PC-9 (cell line): ENCODE measurements around the gene PROSER2. TPM values are rescaled to one million over a fixed set of nuclear protein-coding genes. Genes with fewer than 3 reads are reported as not detected.
"Not testable (repeated sequence)": the region's sequence is repeated elsewhere in the genome, so short reads cannot be mapped to it uniquely, and the experiment has no call there.

Source experiments
- BruUV-seq: library from RNA; stranded (reverse); fragments of 400-500 nt; replicated peaks from 2 replicates; lab custom pipeline; 2021; lab: Mats Ljungman, UMichigan
- CTCF ChIA-PET: fragments of 300-600 bp; sonication (Branson Sonifier 250); formaldehyde crosslinking; loops from one replicate; lab custom pipeline; 2022; ENCODE audit warnings: antibody characterized with exemption; lab: Charles Lee
- POLR2A ChIA-PET: fragments of 300-600 bp; sonication (Branson Sonifier 250); formaldehyde crosslinking; loops from one replicate; lab custom pipeline; 2022; ENCODE audit warnings: antibody characterized with exemption; ENCODE audit not compliant: unreplicated experiment; lab: Charles Lee
- DNase-seq, 2 experiments: peaks; one replicate each; pipeline versions ENCODE4 v3.0.0 to v3.0.0-alpha.2; 2015 to 2022; ENCODE audit warnings: mixed read lengths in 1 of 2
- H2AFZ ChIP-seq: fragments of 200-600 bp; sonication (generic); 2 replicates; pipeline ENCODE4 v1.8.1; 2017; ENCODE audit warnings: antibody characterized with exemption
- H3F3A ChIP-seq: fragments of 200-600 bp; sonication (generic); 2 replicates; pipeline ENCODE4 v1.8.1; 2017; ENCODE audit warnings: antibody characterized with exemption, mild to moderate bottlenecking, low read depth; ENCODE audit not compliant: insufficient read depth
- H3K27ac ChIP-seq: fragments of 200-600 bp; sonication (generic); 2 replicates; pipeline ENCODE4 v1.6.1; 2016; ENCODE audit warnings: mixed run types
- H3K27me3 ChIP-seq: fragments of 200-600 bp; sonication (generic); 2 replicates; pipeline ENCODE4 v1.6.1; 2016; ENCODE audit warnings: low read depth, mixed run types; ENCODE audit not compliant: insufficient read depth
- H3K36me3 ChIP-seq: fragments of 200-600 bp; sonication (generic); 2 replicates; pipeline ENCODE4 v1.6.1; 2016; ENCODE audit warnings: low read depth, mixed run types
- H3K4me1 ChIP-seq: fragments of 200-600 bp; sonication (generic); replicated peaks from 2 replicates; pipeline ENCODE4 v1.6.1; 2016; ENCODE audit warnings: mixed run types; ENCODE audit not compliant: insufficient read depth
- H3K4me2 ChIP-seq: fragments of 200-600 bp; sonication (generic); 2 replicates; pipeline ENCODE4 v1.6.1; 2017; ENCODE audit warnings: mixed run types
- H3K4me3 ChIP-seq: fragments of 200-600 bp; sonication (generic); 2 replicates; pipeline ENCODE4 v1.6.1; 2016; ENCODE audit warnings: mixed run types
- H3K79me2 ChIP-seq: fragments of 200-600 bp; sonication (generic); 2 replicates; pipeline ENCODE4 v1.6.1; 2017; ENCODE audit warnings: low read depth, mixed run types
- H3K9me2 ChIP-seq: fragments of 200-600 bp; sonication (generic); 2 replicates; pipeline ENCODE4 v1.8.1; 2017; ENCODE audit warnings: mild to moderate bottlenecking; ENCODE audit not compliant: insufficient read depth
- H3K9me3 ChIP-seq: fragments of 200-600 bp; sonication (generic); 2 replicates; pipeline ENCODE4 v1.8.1; 2016; ENCODE audit warnings: low read depth; ENCODE audit not compliant: insufficient read depth
- H4K20me1 ChIP-seq: fragments of 200-600 bp; sonication (generic); 2 replicates; pipeline ENCODE4 v1.8.1; 2017; ENCODE audit not compliant: insufficient read depth
- CTCF ChIP-seq: fragments of 200-600 bp; sonication (generic); conservative IDR thresholded peaks from 2 replicates; pipeline ENCODE4 v1.6.1; 2017; ENCODE audit warnings: mixed run types, antibody characterized with exemption, mild to moderate bottlenecking, moderate library complexity
- EZH2 ChIP-seq: fragments of 200-600 bp; sonication (generic); IDR thresholded peaks from 2 replicates; pipeline ENCODE4 v1.8.0; 2017; ENCODE audit warnings: antibody characterized with exemption, low read depth
- intact Hi-C: fragments of 100-400 bp; cut with micrococcal nuclease; formaldehyde crosslinking; loops from one replicate; pipeline ENCODE4 v1.10.0; 2022; ENCODE audit not compliant: unreplicated experiment
- total RNA-seq: library from RNA; stranded (reverse); gene quantifications from 2 replicates; pipeline ENCODE4 v1.2.3, GENCODE V29; 2021

Gene PROSER2
- total RNA-seq, 1 experiment from 2014 or later, result 66.6 TPM

GRCh38 chr10:11886851-11887250 is 63.7 kb downstream of the PROSER2 start:
- Histone ChIP-seq H3K4me3 (no peak overlapping the region), H3K27me3 (no peaks in the 10 kb centered on the region), H3K4me1 (peaks cover 39% of the 10 kb centered on the region), H3K4me2 (peak overlapping the region; percentile 13; the same call in 1 of the 2 replicates), H3K9me2 (no peaks in the 10 kb centered on the region), H4K20me1 (no peaks in the 10 kb centered on the region), H2AFZ (no peak overlapping the region), H3K9me3 (no peaks in the 10 kb centered on the region), H3K36me3 (no peaks in the 10 kb centered on the region), H3K79me2 (no peaks in the 10 kb centered on the region), H3F3A (peaks cover 23% of the 10 kb centered on the region), H3K27ac (peak overlapping the region; percentile 65)
- no TSS peak for BruUV-seq
- POLR2A ChIA-PET, result no interaction called here
- CTCF ChIA-PET, result no interaction called here
- DNase-seq, result peak; percentile 45 to 66
- intact Hi-C loops, result no loop called here
- TF ChIP-seq EZH2 (no peak), CTCF (no peak)

GRCh38 chr10:11887381-11888227 is 64.4 kb downstream of the PROSER2 start:
- H3K79me2 ChIP-seq, result no peaks in the 10 kb centered on the region
- intact Hi-C loops, result no loop called here
- POLR2A ChIA-PET, result no interaction called here
- H3K27me3 ChIP-seq, result no peaks in the 10 kb centered on the region
- no peak overlapping the region for H2AFZ ChIP-seq
- H3K4me1 ChIP-seq, result peaks cover 33% of the 10 kb centered on the region
- H3K4me2 ChIP-seq, result no peak overlapping the region
- no peak overlapping the region for H3K4me3 ChIP-seq
- no peak for DNase-seq
- TF ChIP-seq CTCF, result no peak
- TF ChIP-seq EZH2, result no peak
- no peaks in the 10 kb centered on the region for H3K9me3 ChIP-seq
- no peaks in the 10 kb centered on the region for H3K9me2 ChIP-seq
- no TSS peak for BruUV-seq
- peak overlapping the region; percentile 65 for H3K27ac ChIP-seq
- no peaks in the 10 kb centered on the region for H4K20me1 ChIP-seq
- H3K36me3 ChIP-seq, result no peaks in the 10 kb centered on the region
- H3F3A ChIP-seq, result peaks cover 15% of the 10 kb centered on the region
- CTCF ChIA-PET, result no interaction called here

- CTCF ChIA-PET, H3K4me2 ChIP-seq, H3K36me3 ChIP-seq, H3F3A ChIP-seq, DNase-seq, intact Hi-C loops, H3K27me3 ChIP-seq, BruUV-seq, H3K4me3 ChIP-seq, POLR2A ChIA-PET, H3K79me2 ChIP-seq, H3K9me3 ChIP-seq, H4K20me1 ChIP-seq, H3K9me2 ChIP-seq, H2AFZ ChIP-seq, H3K27ac ChIP-seq: not testable (repeated sequence)
- H3K4me1 ChIP-seq, result peaks cover 17% of the 10 kb centered on the region
Observed at GRCh38 chr10:11889263-11889662, 66.1 kb downstream of the PROSER2 start.
